Gastroesophageal sphincter (tissue), 4 donors: Measurements from ENCODE around the gene OR10G8. TPM values are rescaled to one million over a fixed set of nuclear protein-coding genes. Genes with fewer than 3 reads are reported as not detected.

Source experiments
- ATAC-seq: fragments of 150-250 bp; one replicate; pipeline ENCODE4 v1.9.1; 2016; ENCODE audit warnings: mild to moderate bottlenecking, moderate library complexity
- H3K27ac ChIP-seq, 4 donors: fragments of 200-600 bp; sonication (generic) in 3 of 4; 1 replicate in 3 of 4; 2 replicates in 1 of 4; pipeline ENCODE4 v1.5.1; 2016 to 2019
- H3K27me3 ChIP-seq: fragments of 200-600 bp; sonication (generic); one replicate; pipeline ENCODE4 v1.5.1; 2019
- H3K36me3 ChIP-seq, 2 donors: fragments of 200-600 bp; sonication (generic); one replicate each; pipeline ENCODE4 v1.5.1; 2019; ENCODE audit warnings: control low read depth in 1 of 2
- H3K4me1 ChIP-seq, 3 donors: fragments of 200-600 bp; sonication (generic); 1 replicate in 2 of 3; 2 replicates in 1 of 3; pipeline ENCODE4 v1.5.1; 2016 to 2019; ENCODE audit warnings: control low read depth in 2 of 3
- H3K4me3 ChIP-seq, 2 donors: fragments of 200-600 bp; sonication (generic); one replicate each; pipeline ENCODE4 v1.5.1; 2019; ENCODE audit warnings: mild to moderate bottlenecking in 1 of 2, moderate library complexity in 1 of 2
- H3K9me3 ChIP-seq, 3 donors: fragments of 200-600 bp; sonication (generic); one replicate each; pipeline ENCODE4 v1.5.1; 2017 to 2019; ENCODE audit warnings: control low read depth in 2 of 3
- CTCF ChIP-seq, 4 experiments: fragments of 200-600 bp in 2 of 4; fragments of 450-650 bp in 2 of 4; sonication (generic) in 1 of 4; IDR thresholded peaks; one replicate each; pipeline ENCODE4 v1.5.1; 2017 to 2019; ENCODE audit warnings: antibody characterized with exemption in 4 of 4, mild to moderate bottlenecking in 2 of 4, moderate library complexity in 2 of 4
- EP300 ChIP-seq: sonication (generic); formaldehyde crosslinking; IDR thresholded peaks from one replicate; pipeline ENCODE4 v1.6.1; 2017; ENCODE audit warnings: antibody characterized with exemption, mild to moderate bottlenecking
- POLR2A ChIP-seq, 2 donors: fragments of 450-650 bp; IDR thresholded peaks; one replicate each; pipeline ENCODE4 v1.6.1; 2017; ENCODE audit warnings: antibody characterized with exemption in 2 of 2, mild to moderate bottlenecking in 2 of 2, moderate library complexity in 1 of 2
- POLR2AphosphoS5 ChIP-seq: sonication (generic); formaldehyde crosslinking; IDR thresholded peaks from one replicate; pipeline ENCODE4 v1.6.1; 2017; ENCODE audit warnings: antibody characterized with exemption
- WGBS, 2 donors: methylation state at CpG; one replicate each; pipeline ENCODE4 v1.1.5; 2018; ENCODE audit warnings: low coverage in 1 of 2; 5-methylcytosine and 5-hydroxymethylcytosine counted together
- total RNA-seq, 4 donors: library from RNA; depleted of rRNA; stranded (reverse); fragments of >200 nt; gene quantifications; one replicate each; pipeline ENCODE4 v1.1.0, GENCODE V29; 2016

The OR10G8 gene
- total RNA-seq, 4 donors from 2014 or later, result not detected

- ATAC-seq, result no peak
- no peaks in the 10 kb centered on the region for H3K9me3 ChIP-seq
- no peaks in the 10 kb centered on the region for H3K4me1 ChIP-seq
- no peaks in the 10 kb centered on the region for H3K36me3 ChIP-seq
- H3K27me3 ChIP-seq, result no peaks in the 10 kb centered on the region
- no peak overlapping the region for H3K27ac ChIP-seq
- H3K4me3 ChIP-seq, result no peak overlapping the region
- 90 to 96% methylated on average over 3 of the region's 3 CpGs for WGBS, 2 donors
- TF ChIP-seq EP300, result no peak
- no peak for TF ChIP-seq CTCF (IDR thresholded peaks at IDR 0.05)
- TF ChIP-seq POLR2AphosphoS5, result no peak
- TF ChIP-seq POLR2A (IDR thresholded peaks at IDR 0.05), result no peak
Measured at GRCh38 chr11:124052966-124053365, 26.4 kb downstream of the OR10G8 start.

GRCh38 chr11:124068601-124069110 lies 42.1 kb downstream of the OR10G8 start:
- TF ChIP-seq CTCF (IDR thresholded peaks at IDR 0.05) (no peak), POLR2AphosphoS5 (no peak), EP300 (no peak), POLR2A (IDR thresholded peaks at IDR 0.05) (no peak)
- ATAC-seq, result no peak
- peaks cover 0 to 10% (median 0%) of the 10 kb centered on the region in 3 donors for H3K4me1 ChIP-seq
- H3K36me3 ChIP-seq, result no peaks in the 10 kb centered on the region
- H3K27ac ChIP-seq, result no peak overlapping the region
- WGBS, 2 donors, result 41 to 44% methylated on average over 3 to 4 of the region's 4 CpGs
- no peaks in the 10 kb centered on the region for H3K9me3 ChIP-seq
- H3K27me3 ChIP-seq, result peaks cover 55% of the 10 kb centered on the region
- H3K4me3 ChIP-seq, result no peak overlapping the region

GRCh38 chr11:124069429-124070401 lies 43.1 kb downstream of the OR10G8 start:
- TF ChIP-seq POLR2A (IDR thresholded peaks at IDR 0.05) (no peak), CTCF (IDR thresholded peaks at IDR 0.05) (peak in 3 of 4 experiments; percentile 12 to 54 (median 12))
- H3K27me3 ChIP-seq, result peaks cover 59% of the 10 kb centered on the region
- H3K36me3 ChIP-seq, result no peaks in the 10 kb centered on the region
- WGBS, 2 donors, result 30 to 31% methylated on average over 4 to 5 of the region's 28 CpGs
- peak; percentile 50 for ATAC-seq
- no peak overlapping the region for H3K27ac ChIP-seq
- peak overlapping the region in 1 of 2 donors; percentile 14 for H3K4me3 ChIP-seq
- H3K9me3 ChIP-seq, result no peaks in the 10 kb centered on the region
- H3K4me1 ChIP-seq, result peaks cover 0 to 10% (median 0%) of the 10 kb centered on the region in 3 donors

- no peak overlapping the region for H3K4me3 ChIP-seq
- no peaks in the 10 kb centered on the region for H3K9me3 ChIP-seq
- no peak for TF ChIP-seq POLR2A (IDR thresholded peaks at IDR 0.05)
- TF ChIP-seq CTCF (IDR thresholded peaks at IDR 0.05), result peak; percentile 56 to 81 (median 66)
- ATAC-seq, result peak; percentile 52
- no peaks in the 10 kb centered on the region for H3K36me3 ChIP-seq
- H3K27ac ChIP-seq, result no peak overlapping the region
- H3K4me1 ChIP-seq, result peaks cover 0 to 17% (median 0%) of the 10 kb centered on the region in 3 donors
- peaks cover 71% of the 10 kb centered on the region for H3K27me3 ChIP-seq
- 7 to 9% methylated on average over 5 to 8 of the region's 8 CpGs for WGBS, 2 donors
Measured at GRCh38 chr11:124070915-124071622, 44.5 kb downstream of the OR10G8 start.
